Stimulated activated CD4-positive, alpha-beta T cell treated with anti-CD3 and anti-CD28 coated beads, TNF-alpha, amount 100 ng/mL, for 4 hours (primary cell): ENCODE results near the gene RAB11FIP2.
A peak's percentile ranks its signal among the peaks of the same experiment; 100 is the strongest.
"Not testable (repeated sequence)": the region's sequence is repeated elsewhere in the genome, so short reads cannot be mapped to it uniquely, and the experiment has no call there.

Experiments used
- DNase-seq, 3 experiments: peaks; one replicate each; pipeline ENCODE4 v3.0.0-alpha.2; 2020; ENCODE audit warnings: low read depth in 3 of 3

RAB11FIP2 gene, protein sequence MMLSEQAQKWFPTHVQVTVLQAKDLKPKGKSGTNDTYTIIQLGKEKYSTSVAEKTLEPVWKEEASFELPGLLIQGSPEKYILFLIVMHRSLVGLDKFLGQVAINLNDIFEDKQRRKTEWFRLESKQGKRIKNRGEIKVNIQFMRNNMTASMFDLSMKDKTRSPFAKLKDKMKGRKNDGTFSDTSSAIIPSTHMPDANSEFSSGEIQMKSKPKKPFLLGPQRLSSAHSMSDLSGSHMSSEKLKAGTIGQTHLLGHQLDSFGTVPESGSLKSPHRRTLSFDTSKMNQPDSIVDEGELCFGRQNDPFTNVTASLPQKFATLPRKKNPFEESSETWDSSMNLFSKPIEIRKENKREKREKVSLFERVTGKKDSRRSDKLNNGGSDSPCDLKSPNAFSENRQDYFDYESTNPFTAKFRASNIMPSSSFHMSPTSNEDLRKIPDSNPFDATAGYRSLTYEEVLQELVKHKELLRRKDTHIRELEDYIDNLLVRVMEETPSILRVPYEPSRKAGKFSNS

DNA sequence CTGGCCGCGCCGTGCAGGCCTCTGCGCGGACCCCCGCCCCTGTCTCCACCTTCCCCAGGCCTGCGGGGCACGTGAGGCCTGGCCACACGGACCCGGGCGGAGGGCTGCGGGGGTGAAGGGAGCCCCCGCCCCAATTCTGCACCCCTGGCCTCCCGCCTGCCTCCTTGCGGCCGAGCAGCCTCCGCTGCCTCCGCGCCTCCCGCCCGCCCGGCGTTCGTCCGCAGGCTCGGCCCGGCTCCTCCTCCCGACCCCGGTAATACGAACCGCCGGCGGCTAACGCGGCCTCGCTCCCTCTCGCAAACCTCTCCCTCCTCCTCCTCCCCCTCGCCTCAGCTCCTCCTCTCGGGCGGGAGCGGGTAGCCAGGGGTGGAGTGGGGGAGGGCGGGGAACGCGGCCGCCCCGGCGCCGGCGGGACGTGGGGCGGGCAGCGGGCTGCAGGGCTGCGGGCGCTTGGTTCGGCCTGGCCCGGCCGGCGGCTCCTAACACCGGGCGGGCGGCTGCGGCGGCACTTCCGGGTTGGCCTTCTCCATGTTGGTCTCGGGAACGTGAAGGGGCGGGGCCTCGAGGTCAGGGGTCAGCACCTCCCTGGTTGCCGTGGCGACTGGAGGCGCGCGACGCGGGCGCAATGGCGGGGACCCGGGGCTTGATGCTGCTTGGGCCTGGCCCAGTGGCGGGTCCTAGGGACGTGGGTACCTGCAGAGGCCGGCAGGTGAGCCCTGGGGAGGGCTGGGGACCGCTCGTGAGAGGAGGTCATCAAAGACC is at the start of gene RAB11FIP2:
Gene RAB11FIP2, minus strand, starts transcription at position 547 of the 762 bp plus-strand sequence. CDS start 778 bp downstream, outside the sequence.
- DNase-seq = peak; percentile 92 to 96 (median 93)

DNA sequence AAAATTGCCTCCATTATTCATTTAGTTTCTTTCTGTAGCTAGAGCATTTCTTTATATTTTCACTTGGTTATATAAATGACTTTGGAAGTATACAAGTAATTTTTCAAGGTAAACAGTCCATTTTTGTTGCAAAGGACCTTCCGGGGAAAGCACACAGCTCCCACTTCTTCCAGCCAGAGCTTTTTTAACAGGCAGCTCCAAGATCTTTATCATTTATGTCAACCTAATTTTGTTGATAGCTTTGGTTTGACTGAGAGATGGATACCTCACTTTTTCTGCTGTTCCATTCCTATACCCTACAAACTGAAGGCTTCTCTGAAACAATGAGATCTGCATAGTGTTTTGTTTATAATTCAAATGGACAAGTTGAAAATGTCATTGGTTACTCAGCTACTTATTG is 49.3 kb upstream of the RAB11FIP2 start:
- DNase-seq = no peak

DNA sequence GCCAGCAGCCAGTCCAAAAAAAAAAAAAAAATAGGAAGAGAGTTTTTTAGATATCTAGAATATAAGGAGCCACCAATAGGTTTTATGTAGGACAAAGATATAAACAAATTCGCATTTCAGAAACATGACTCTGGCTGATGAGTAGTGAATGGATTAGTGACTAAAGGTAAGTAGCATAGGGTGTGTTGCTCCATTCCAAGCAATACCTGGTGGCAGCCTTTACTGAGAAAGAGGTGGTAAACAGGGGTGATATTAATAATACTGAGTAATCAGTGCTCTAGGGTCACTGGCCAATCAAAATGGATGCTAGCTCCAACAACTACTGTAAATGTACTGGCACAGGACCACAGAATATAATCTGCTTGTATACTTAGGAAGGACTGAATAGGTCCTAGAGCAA is 45.5 kb upstream of the RAB11FIP2 start:
- no peak for DNase-seq

DNA sequence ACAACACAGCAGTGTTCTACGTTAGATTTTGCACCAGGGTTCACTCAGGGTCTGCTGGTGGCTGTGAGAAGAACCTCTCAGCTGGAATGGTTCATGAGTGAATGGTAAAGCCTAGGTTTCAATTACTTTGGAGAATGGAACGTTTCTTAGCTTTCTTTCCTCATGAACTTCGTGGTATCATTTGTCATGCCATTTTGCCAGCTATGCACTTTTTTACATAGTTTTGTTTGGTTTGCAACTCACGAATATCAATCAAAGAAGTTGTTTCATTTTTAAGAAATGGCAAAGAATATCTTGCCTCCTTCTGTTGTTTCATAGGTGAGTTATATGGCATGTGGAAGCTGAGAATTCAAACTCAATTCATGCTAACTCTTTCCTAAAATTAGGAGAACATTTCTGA is 34.1 kb upstream of the RAB11FIP2 start:
- no peak for DNase-seq

DNA sequence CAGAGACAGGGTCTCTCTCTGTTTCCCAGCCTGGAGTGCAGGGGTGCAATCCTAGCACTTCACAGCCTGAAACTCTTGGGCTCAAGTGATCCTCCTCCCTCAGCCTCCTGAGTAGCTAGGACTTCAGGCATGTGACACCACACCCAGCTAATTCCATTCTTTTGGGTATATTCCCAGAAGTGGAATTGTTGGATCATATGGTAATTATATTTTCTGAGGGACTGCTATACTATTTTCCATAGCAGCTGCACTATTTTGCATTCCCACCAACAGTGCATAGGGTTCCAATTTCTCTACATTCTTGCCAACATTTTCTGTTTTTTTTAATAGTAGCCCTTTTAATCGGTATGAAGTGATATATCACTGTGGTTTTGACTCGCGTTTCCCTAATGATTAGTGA is 30.0 kb upstream of the RAB11FIP2 start:
- no peak for DNase-seq

DNA sequence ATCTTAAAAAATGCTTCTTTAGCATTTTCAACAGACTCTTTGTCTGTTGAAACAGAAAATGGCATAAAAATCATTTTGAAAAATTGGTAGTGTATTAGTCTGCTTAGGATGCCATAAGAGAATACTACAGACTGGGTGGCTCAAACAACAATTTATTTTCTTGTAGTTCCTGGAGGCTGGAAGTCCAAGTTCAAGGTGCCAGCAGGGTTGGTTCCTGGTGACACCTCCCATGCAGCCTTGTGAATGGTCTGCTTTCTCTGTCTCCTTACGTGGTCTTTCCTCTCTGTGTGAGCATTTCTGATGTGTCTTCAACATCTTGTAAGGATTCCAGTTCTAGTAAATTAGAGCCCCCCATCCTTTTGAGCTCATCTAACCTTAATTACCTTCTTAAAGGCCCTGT is 26.1 kb upstream of the RAB11FIP2 start:
- DNase-seq = no peak

DNA sequence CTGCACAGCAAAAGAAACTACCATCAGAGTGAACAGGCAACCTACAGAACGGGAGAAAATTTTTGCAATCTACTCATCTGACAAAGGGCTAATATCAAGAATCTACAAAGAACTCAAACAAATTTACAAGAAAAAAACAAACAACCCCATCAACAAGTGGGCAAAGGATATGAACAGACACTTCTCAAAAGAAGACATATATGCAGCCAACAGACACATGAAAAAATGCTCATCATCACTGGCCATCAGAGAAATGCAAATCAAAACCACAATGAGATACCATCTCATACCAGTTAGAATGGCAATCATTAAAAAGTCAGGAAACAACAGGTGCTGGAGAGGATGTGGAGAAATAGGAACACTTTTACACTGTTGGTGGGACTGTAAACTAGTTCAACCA is 20.6 kb upstream of the RAB11FIP2 start:
- not testable (repeated sequence) for DNase-seq

DNA sequence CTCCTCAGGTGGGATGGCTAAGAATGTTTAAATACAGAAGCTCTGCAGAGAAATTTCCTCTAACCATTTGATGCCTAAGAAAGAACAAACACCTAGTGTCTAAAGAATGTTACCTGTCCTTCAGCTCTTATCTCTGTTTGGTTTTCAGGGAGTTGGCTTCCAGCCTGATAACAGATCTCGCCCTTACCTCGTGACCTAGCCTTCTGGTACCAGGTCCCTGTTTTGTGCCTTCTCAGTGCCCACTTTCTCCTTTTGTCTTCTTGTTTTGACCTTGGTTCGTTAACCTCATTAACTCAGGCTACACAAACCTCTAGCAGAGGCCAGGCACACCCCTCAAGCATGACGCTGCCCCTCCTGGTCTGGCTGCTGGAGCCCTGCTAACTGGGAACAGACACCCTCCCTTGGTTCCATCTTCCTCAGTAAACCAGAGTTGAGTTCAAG is 16.1 kb upstream of the RAB11FIP2 start:
- no peak for DNase-seq

DNA sequence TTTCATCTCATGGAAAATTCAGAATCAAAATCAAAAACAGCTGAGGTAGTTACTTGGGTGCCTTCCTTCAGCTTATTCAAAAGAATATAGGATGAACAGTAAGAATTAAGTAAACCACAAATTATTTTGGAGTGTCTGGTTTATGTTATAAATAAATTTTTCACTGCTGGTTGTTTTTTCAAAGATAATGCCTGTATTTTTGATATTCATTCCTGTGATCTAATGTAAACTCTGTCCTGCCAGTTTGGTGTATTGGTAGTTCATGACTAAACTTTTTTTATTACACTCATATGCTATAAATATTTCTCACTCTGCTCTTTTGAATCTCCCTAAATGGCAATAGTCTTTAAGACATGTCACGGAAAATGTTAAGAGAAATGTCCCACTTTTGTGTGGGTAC is 11.6 kb upstream of the RAB11FIP2 start:
- no peak for DNase-seq

DNA sequence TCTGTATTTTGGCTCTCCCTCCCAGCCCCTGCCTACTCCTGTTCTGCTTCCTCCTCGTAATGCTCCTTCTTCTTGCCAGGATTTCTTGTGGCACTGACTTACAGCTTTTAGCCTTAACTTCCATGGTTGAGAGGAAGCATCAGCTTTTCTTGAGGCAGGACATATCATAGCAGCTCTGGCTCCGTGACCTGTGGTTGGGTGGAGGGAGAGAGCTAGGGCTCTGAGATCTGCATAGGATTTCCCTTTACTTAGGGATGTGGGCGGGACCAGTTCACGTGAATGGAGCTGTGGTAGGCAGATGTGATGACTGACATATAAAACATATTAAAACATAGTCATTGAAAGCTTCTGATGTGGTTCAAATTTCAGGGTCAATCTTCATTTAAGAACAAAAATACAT is 10.6 kb upstream of the RAB11FIP2 start:
- no peak for DNase-seq

DNA sequence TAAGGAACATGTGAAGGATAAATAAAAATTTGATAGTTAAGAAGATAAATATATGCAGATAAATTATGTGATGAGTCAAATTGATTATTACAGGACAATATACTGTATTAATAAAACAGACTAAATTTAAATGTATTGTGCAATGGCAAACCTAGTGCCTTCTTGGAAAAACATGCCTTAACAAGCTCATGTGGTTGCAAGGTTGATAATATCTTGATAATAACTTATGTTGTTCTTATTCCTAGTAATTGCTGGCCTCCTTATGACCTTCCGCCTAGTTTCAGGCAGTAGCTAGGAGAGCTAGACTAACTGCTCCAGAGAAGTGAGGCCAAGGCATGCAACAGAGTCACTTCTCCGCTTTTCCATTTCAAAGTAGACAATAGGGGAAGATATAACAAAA is 7.6 kb upstream of the RAB11FIP2 start:
- no peak for DNase-seq

DNA sequence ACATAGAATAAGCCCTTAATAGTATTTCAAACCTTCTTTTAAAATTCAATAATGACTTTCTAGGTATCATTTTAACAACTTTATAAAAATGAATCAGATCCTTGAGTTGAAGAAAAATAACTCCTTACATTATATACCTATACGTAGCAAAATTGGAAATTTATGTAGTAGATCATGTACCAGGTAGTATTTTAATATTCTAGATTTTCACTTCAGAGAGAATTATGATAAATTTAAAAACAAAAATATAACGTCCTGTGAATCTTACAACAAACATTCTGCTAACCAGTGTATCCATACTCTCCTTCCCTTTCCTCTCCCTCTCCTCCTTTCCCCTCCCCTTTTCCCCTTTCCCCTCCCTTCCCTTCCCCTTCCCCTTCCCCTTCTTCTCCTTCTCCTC is 6.1 kb upstream of the RAB11FIP2 start:
- no peak for DNase-seq

DNA sequence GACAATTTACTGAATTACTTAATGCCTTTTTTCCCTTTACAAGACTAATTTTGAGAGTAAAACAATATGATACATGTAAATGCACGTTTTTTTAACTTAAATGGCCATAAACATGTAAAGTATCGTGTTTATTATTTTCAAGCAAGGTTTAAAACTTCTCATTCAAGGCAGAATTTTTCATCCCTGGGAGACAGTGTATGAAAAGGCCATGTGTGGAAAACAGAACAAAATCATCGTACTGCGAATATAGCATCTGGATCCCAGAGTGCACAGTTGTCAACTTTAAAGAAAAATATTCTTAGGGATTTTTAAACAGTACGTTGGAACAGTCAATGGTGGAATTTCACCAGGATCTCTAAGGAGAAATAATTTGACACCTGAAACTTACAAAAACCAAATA is 1.1 kb upstream of the RAB11FIP2 start:
- no peak for DNase-seq

DNA sequence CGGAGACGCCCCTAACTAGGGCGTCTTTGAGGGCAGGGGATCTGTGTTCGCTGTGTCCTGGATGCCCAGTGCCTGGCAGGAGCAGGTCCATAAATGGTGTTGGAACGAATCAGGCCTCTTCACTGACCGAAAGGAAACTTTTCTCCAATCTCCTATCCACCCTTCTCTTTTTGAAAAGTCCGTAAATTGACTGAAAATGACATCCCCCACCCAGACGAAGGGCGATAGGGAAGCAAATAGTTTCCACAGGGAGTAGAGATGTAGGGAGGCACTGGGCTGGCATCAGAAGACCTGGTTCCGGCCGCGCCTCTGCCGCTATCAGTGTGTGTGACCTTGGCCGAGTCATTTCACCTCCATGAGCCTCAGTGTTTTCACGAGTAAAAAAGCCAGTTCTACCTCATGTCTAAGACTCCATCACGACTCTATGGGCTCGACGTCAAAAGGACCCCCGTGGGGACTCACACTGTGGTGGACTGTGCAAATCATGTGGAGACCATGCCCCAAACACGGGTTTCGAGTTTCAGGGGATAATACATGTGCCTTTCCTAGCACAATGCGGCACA is 497 bp upstream of the RAB11FIP2 start:
- DNase-seq = no peak

DNA sequence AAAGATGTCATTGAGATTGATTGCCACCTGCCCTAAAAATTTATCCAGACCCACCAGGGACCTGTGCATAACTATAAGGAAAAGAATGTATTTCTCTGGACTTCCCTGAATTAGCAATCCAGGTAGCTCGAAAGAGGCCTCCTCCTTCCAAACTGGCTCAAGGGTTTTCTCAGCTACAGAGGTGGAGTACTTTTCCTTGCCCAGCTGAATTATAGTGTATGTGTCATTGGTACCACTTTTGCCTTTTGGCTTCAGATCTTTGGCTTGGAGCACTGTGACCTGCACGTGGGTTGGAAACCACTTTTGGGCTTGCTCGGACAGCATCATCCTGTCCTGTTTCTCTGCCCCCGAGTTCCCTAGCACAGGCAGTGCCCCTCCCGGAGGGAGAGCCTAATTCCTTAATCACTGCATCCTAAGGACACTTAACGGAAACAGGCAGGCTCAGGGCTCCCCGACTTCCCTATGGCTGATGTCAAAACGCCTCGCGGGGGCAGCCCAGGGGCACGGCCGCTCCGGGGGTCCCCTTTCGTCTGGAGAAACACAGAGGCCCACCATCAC is 825 bp downstream of the RAB11FIP2 start:
- DNase-seq = peak in 1 of 3 experiments; percentile 9

DNA sequence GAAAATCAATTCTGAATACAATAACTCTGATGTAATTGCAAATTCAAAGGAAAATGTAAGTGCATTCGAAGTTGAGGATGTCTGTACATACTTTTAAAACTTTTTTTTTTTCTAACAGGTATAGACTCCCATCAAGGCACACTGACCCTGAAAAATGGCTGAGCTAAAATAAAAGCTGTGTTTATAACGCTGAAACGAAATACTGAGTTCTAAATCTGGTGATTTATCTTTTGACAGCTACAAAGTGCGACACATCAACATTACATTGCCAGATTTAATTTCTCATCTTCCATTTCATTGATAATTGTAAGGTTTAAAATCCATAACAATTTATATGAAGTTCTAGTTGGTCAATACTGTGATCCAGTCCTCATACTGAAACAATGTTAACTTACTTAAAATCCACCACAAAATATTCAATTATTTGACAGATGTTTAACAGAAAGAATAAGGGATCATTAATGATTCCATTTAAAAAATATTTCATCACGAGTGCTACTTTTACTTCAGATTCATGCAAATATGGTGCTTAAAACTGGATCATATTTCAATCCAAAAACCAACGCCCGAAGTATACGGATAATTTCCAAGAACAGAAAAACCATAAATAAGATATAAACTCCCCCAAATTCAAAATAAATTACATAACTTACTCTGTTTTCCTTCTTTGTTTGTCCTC is 1.4 kb downstream of the RAB11FIP2 start:
- no peak for DNase-seq

DNA sequence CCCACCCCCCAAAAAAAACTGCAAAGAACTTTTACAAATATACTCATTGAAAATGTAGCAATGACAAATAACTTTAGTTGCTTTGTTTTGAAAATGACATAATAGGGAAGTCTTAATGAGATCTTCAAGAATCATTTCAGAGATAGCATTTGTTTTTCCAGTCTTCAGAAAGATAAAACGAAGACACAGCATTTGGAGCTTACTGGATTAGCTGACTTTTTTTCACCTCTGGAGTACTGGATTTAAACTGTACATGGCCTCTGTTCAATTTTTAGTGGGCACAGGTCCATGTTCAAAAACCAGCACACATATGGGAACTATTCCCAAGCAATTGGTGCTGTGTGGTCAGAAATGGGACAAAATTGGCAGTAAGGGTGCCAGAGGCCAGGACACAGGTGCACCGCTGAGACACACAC is 3.9 kb downstream of the RAB11FIP2 start:
- no peak for DNase-seq

DNA sequence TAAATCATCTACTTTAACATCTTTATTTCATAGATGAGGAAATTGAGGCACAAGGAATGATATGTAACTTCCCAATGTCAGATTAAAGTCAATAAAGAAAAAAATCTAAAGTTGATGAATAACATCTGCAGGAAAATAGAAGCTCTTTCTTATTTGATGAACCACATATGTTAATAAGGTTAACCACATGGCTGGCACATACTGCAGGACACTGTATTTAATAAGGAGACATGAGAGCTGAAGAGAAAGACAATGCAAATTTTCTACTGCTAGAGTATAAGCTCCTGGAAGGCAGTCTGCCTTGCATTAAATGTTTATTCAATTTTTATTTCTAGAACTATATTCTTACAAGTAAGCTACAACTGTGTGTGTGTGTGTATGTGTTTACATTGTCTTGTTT is 4.4 kb downstream of the RAB11FIP2 start:
- DNase-seq = no peak

DNA sequence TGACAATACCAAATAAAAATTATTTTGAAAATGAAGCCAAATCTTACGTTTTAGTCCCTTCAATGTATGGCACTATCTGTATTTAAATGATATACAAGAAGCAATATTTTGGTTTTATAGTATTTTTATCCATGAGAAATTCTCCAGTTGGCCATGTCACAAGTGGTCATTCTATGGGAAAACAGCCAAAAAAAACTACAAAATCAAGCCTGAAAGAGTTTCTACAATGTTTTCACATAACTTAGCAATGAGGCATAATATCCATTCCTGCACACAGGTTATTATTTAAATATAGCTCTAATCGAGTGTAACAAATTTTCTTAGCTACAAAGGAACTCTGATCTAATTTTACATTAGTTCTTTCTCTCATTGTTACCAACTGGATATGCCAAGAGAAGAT is 5.4 kb downstream of the RAB11FIP2 start:
- DNase-seq = no peak

DNA sequence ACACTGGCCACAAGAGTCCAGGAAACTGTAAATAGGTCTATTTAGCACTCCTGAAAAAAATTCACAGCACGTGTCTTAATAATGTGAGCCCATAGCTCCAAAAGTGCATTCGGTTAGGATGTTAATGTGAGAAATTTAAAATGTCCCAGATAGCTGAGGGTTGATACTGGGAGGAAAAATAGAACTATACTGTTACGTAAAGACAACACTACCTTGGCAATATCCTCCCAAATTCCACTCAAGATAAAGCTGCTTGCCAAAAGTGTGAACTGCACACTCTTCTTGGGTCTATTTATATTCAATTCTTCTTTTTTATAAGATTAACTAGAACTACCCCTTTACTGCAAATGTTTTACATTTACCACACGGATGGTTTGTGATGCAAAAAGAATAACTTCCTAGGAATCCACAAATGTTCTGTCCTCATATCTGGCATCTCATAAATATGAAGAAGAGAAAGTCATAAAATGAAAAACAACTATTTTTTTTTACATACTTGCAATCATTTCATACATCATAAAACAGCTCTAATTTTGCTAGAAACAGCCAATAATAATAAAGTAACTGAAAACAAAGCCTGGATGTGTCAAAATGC is 10.4 kb downstream of the RAB11FIP2 start:
- DNase-seq = no peak

DNA sequence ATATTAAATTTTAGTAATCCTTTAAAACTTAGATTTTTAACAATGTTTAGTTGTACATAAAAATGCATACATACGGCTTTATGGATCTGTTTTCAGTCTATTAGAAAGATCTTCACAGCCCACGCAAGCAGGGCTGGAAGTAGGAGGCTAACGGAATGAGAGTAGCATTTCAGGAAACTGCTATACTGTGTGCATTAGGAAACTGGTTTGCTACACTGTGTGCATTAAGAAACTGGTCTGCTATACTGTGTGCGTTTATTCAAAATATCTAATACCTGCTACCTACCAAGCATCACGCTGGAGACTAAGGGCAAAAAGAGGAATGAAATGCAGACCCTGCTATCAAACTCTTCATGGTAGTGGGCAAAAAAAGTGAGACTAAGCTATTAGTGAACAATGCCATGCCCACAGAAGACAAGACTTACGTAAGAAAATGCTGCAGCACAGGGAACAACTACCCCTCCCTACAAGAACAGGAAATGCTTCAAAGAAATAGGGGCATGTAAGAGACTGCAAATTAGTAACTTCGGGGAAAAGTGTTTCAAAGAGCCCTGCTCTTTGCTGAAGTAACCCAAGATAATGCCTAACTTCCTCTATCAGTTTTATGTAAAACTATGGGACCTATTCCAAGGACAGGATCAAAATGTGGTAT is 11.3 kb downstream of the RAB11FIP2 start:
- DNase-seq = no peak
